Uterus (tissue), 4 donors: ENCODE measurements around the gene SMOC2. TPM values are rescaled to one million over a fixed set of nuclear protein-coding genes. Genes with fewer than 3 reads are reported as not detected.
A peak's percentile ranks its signal among the peaks of the same experiment; 100 is the strongest.

Experiments used
- DNase-seq, 2 donors: peaks; one replicate each; pipeline ENCODE4 v3.0.0-alpha.2; 2019 to 2020
- H3K27ac ChIP-seq, 2 donors: fragments of 200-600 bp; sonication (generic); 1 replicate in 1 of 2; 2 replicates in 1 of 2; pipeline ENCODE4 v1.5.1; 2016 to 2018
- H3K27me3 ChIP-seq, 2 donors: fragments of 200-600 bp; sonication (generic); one replicate each; pipeline ENCODE4 v1.5.1; 2018 to 2019; ENCODE audit warnings: control low read depth in 1 of 2
- H3K36me3 ChIP-seq, 2 donors: fragments of 200-600 bp; sonication (generic); one replicate each; pipeline ENCODE4 v1.5.1; 2019; ENCODE audit warnings: control low read depth in 1 of 2
- H3K4me1 ChIP-seq, 2 donors: fragments of 200-600 bp; sonication (generic); one replicate each; pipeline ENCODE4 v1.5.1; 2018 to 2019; ENCODE audit warnings: control low read depth in 1 of 2
- H3K4me3 ChIP-seq, 2 donors: fragments of 200-600 bp; sonication (generic); 1 replicate in 1 of 2; 2 replicates in 1 of 2; pipeline ENCODE4 v1.5.1; 2018 to 2019; ENCODE audit warnings: mild to moderate bottlenecking in 1 of 2
- H3K9me3 ChIP-seq, 2 donors: fragments of 200-600 bp; sonication (generic); one replicate each; pipeline ENCODE4 v1.5.1; 2019; ENCODE audit warnings: control low read depth in 1 of 2
- CTCF ChIP-seq, 4 experiments: fragments of 200-600 bp in 2 of 4; fragments of 450-650 bp in 2 of 4; sonication (generic) in 2 of 4; IDR thresholded peaks; one replicate each; pipeline ENCODE4 v1.5.1; 2016 to 2019; ENCODE audit warnings: antibody characterized with exemption in 4 of 4, mild to moderate bottlenecking in 2 of 4, moderate library complexity in 1 of 4
- POLR2A ChIP-seq, 2 donors: fragments of 450-650 bp; IDR thresholded peaks; one replicate each; pipeline ENCODE4 v1.6.1; 2016; ENCODE audit warnings: antibody characterized with exemption in 2 of 2, mild to moderate bottlenecking in 1 of 2, moderate library complexity in 1 of 2
- intact Hi-C: fragments of 100-400 bp; cut with DNase I; formaldehyde crosslinking; loops from one replicate; pipeline ENCODE4 v1.15.1; 2023; ENCODE audit warnings: low total_unique reads
- total RNA-seq, 4 donors: library from RNA; depleted of rRNA in 3 of 4; stranded (reverse); fragments of >200 nt in 3 of 4; gene quantifications; one replicate each; pipeline versions ENCODE4 v1.1.0 to v1.2.4, GENCODE V29; 2014 to 2023
- donor health status: DM: yes; HTN: yes; CAD: no.

Gene SMOC2
- total RNA-seq, 4 donors from 2014 or later, result 98.2 to 139 (median 121) TPM

DNA sequence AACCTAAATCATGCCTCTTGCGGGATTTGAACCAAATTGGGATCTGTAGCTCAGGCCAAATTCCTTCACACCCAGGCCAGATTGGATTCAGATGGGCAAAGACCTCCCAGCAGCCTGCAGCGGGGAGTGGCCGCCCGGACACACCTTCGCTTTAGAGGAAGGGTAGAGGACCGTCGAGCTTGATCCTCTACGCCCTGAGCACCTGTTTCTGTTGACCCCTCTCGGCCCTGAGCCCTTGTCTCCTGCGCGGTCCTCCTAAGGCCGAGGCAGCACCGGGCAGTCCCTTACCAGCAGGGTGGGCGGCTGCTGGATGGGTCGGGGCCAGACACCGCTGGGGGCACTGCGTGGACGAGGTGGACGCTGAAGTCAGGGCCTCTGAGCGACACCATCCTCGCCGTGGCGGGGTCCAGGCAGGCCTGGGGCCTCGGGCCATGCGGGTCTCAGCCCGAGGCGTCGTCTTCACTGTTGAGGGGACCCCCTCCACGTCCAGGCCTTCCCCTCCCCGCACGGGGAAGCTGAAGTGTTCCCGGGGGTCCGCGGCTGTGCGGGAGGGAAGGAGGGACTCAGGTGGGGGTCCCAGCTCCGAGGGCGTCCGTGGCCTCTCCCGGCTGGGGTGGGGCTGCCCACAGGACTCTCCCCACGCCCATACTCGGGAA, 114.8 kb downstream of the SMOC2 start:
- no peaks in the 10 kb centered on the region for H3K27me3 ChIP-seq
- intact Hi-C loops, result no loop called here
- H3K9me3 ChIP-seq, result no peaks in the 10 kb centered on the region
- H3K36me3 ChIP-seq, result no peaks in the 10 kb centered on the region
- DNase-seq, result no peak
- H3K4me3 ChIP-seq, result no peak overlapping the region
- H3K27ac ChIP-seq, result peak overlapping the region; percentile 64 to 71
- H3K4me1 ChIP-seq, result peaks cover 0 to 4% of the 10 kb centered on the region in 2 donors
- TF ChIP-seq POLR2A (IDR thresholded peaks at IDR 0.05) (no peak), CTCF (IDR thresholded peaks at IDR 0.05) (no peak)

GRCh38 chr6:168557512-168557911, 116.5 kb downstream of the SMOC2 start:
- Histone ChIP-seq H3K27me3 (no peaks in the 10 kb centered on the region), H3K4me1 (peaks cover 0 to 4% of the 10 kb centered on the region in 2 donors), H3K9me3 (no peaks in the 10 kb centered on the region), H3K4me3 (no peak overlapping the region), H3K36me3 (no peaks in the 10 kb centered on the region), H3K27ac (peak overlapping the region; percentile 21 to 48)
- TF ChIP-seq POLR2A (IDR thresholded peaks at IDR 0.05), result no peak
- TF ChIP-seq CTCF (IDR thresholded peaks at IDR 0.05), result no peak
- intact Hi-C loops, result no loop called here
- DNase-seq, result no peak

DNA sequence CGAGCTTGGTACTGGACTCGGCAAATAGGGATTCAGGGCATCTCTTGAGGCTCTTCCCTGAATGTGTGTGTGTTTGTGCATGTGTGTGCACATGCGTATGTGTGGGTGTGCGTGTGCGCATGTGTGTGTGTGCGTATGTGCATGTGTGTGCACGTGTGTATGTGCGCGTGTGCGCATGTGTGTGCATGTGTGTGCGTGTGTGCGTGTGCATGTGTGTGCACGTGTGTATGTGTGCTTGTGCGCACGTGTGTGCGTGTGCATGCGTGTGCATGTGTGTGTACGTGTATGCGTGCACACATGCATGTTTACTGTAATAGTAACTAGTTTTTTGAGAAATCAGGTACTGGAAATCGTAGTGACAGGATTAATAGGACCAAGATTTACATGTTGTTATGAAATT, 117.7 kb downstream of the SMOC2 start:
- no peak for TF ChIP-seq CTCF (IDR thresholded peaks at IDR 0.05)
- TF ChIP-seq POLR2A (IDR thresholded peaks at IDR 0.05), result no peak
- H3K9me3 ChIP-seq, result no peaks in the 10 kb centered on the region
- H3K4me1 ChIP-seq, result peaks cover 0 to 4% of the 10 kb centered on the region in 2 donors
- H3K4me3 ChIP-seq, result no peak overlapping the region
- H3K27me3 ChIP-seq, result no peaks in the 10 kb centered on the region
- intact Hi-C loops, result no loop called here
- no peak overlapping the region for H3K27ac ChIP-seq
- no peaks in the 10 kb centered on the region for H3K36me3 ChIP-seq
- DNase-seq, result no peak

- H3K4me1 ChIP-seq, result peaks cover 0 to 4% of the 10 kb centered on the region in 2 donors
- H3K9me3 ChIP-seq, result no peaks in the 10 kb centered on the region
- H3K27me3 ChIP-seq, result no peaks in the 10 kb centered on the region
- H3K36me3 ChIP-seq, result no peaks in the 10 kb centered on the region
- TF ChIP-seq CTCF (IDR thresholded peaks at IDR 0.05) (no peak), POLR2A (IDR thresholded peaks at IDR 0.05) (no peak)
- H3K4me3 ChIP-seq, result no peak overlapping the region
- H3K27ac ChIP-seq, result peak overlapping the region in 1 of 2 donors; percentile 41
- intact Hi-C loops, result no loop called here
- DNase-seq, result no peak
Measured at GRCh38 chr6:168559574-168560098, 118.7 kb downstream of the SMOC2 start.

DNA sequence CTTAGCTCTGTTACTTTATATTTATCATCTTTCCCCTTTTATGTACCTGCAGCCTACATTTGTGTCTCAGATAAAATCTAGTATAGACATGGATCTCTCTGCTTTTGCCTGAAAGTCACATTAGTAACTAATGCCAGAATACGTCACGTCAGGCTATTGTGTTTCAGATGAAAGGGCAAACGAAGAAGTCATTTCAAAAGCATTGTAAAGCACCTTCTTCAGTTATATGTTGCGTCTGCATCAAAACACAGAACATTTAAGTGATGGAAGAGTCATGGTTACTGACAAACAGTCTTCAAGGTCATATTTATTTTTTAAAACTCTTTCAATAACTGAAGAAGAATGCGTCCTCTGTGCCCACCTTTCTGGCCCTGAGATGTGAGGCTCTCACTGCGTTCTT, 119.1 kb downstream of the SMOC2 start:
- TF ChIP-seq POLR2A (IDR thresholded peaks at IDR 0.05) (no peak), CTCF (IDR thresholded peaks at IDR 0.05) (no peak)
- Histone ChIP-seq H3K36me3 (no peaks in the 10 kb centered on the region), H3K27me3 (no peaks in the 10 kb centered on the region), H3K4me3 (no peak overlapping the region), H3K4me1 (peaks cover 0 to 4% of the 10 kb centered on the region in 2 donors), H3K9me3 (no peaks in the 10 kb centered on the region), H3K27ac (peak overlapping the region in 1 of 2 donors; percentile 41)
- intact Hi-C loops, result no loop called here
- no peak for DNase-seq
